Prostate gland (tissue), 2 donors: ENCODE data around the gene ALG12.

ENCODE experiments used
- CTCF ChIP-seq, 4 experiments: fragments of 200-600 bp in 2 of 4; fragments of 450-650 bp in 2 of 4; sonication (generic) in 2 of 4; IDR thresholded peaks; 1 replicate in 3 of 4; 2 replicates in 1 of 4; pipeline ENCODE4 v1.5.1; 2016 to 2019; ENCODE audit warnings: antibody characterized with exemption in 4 of 4, mild to moderate bottlenecking in 2 of 4, moderate library complexity in 2 of 4
- POLR2A ChIP-seq: fragments of 450-650 bp; IDR thresholded peaks from one replicate; pipeline ENCODE4 v1.6.1; 2016; ENCODE audit warnings: antibody characterized with exemption, mild to moderate bottlenecking
- POLR2AphosphoS5 ChIP-seq: sonication (generic); formaldehyde crosslinking; IDR thresholded peaks from one replicate; pipeline ENCODE4 v1.6.1; 2017; ENCODE audit warnings: antibody characterized with exemption

GRCh38 chr22:49914256-49914655 lies 4.0 kb downstream of the ALG12 start:
- TF ChIP-seq CTCF (IDR thresholded peaks at IDR 0.05) (no peak), POLR2AphosphoS5 (no peak), POLR2A (no peak)
